AG04449 (cell line): Measurements from ENCODE around the gene PIPOX.
"Not testable (repeated sequence)": the region's sequence is repeated elsewhere in the genome, so short reads cannot be mapped to it uniquely, and the experiment has no call there.

ENCODE experiments used
- CTCF ChIA-PET: fragments of 350-600 bp; formaldehyde crosslinking; extraction: SDS; loops from one replicate; lab custom pipeline; 2021; ENCODE audit warnings: antibody characterized with exemption; lab: Yijun Ruan, JAX
- POLR2A ChIA-PET: fragments of 400-600, 350-600 bp; formaldehyde crosslinking; extraction: SDS; loops from one replicate; lab custom pipeline; 2020; ENCODE audit warnings: antibody characterized with exemption, inconsistent platforms; lab: Yijun Ruan, JAX
- DNase-seq: peaks from one replicate; pipeline ENCODE4 v3.0.0-alpha.2; 2010; ENCODE audit warnings: low read depth, low spot score
- H3K4me3 ChIP-seq: 2 replicates; pipeline ENCODE4 v1.5.1; 2011; ENCODE audit warnings: low read depth, mild to moderate bottlenecking, control low read depth, low read length
- CTCF ChIP-seq: IDR thresholded peaks from one replicate; pipeline ENCODE4 v1.5.1; 2011; ENCODE audit warnings: mild to moderate bottlenecking, moderate library complexity, low read length, control low read depth, inconsistent platforms; ENCODE audit not compliant: insufficient read depth; ENCODE audit errors: missing control alignments

The PIPOX gene

GRCh38 chr17:29080323-29080722 is 37.4 kb downstream of the PIPOX start:
- DNase-seq: no peak
- ChIA-PET CTCF (interaction anchor here (1.0 to 3.1 kb wide), 5 partner anchors 27 to 127 kb away, joined by 3 to 15 read pairs (median 4); no protein-coding TSS in a partner anchor), POLR2A (no interaction called here)
- no peak for TF ChIP-seq CTCF
- no peak overlapping the region for H3K4me3 ChIP-seq

GRCh38 chr17:29080965-29081364 is 38.0 kb downstream of the PIPOX start:
- ChIA-PET CTCF (interaction anchor here (3.1 kb wide), 1 partner anchor 31 kb away, joined by 15 read pairs; no protein-coding TSS in a partner anchor), POLR2A (no interaction called here)
- no peak for DNase-seq
- no peak for TF ChIP-seq CTCF
- H3K4me3 ChIP-seq: no peak overlapping the region

- POLR2A ChIA-PET: no interaction called here
- CTCF ChIA-PET: interaction anchor here (1.0 to 3.3 kb wide), 6 partner anchors 27 to 131 kb away, joined by 3 to 15 read pairs (median 4); no protein-coding TSS in a partner anchor
- TF ChIP-seq CTCF: no peak
- DNase-seq: no peak
- H3K4me3 ChIP-seq: no peak overlapping the region
Measured at GRCh38 chr17:29084541-29085146, 41.7 kb downstream of the PIPOX start.

GRCh38 chr17:29085223-29085622 is 42.3 kb downstream of the PIPOX start:
- CTCF ChIA-PET: interaction anchor here (1.0 to 3.3 kb wide), 6 partner anchors 16 to 132 kb away, joined by 3 to 15 read pairs (median 3); no protein-coding TSS in a partner anchor
- no peak for DNase-seq

GRCh38 chr17:29086628-29087332 is 43.8 kb downstream of the PIPOX start:
- TF ChIP-seq CTCF: no peak
- ChIA-PET POLR2A (no interaction called here), CTCF (interaction anchor here (0.8 to 3.3 kb wide), 7 partner anchors 14 to 133 kb away, joined by 3 to 15 read pairs (median 4); no protein-coding TSS in a partner anchor)

More at GRCh38 chr17:29085223-29085622, 42.3 kb downstream of the PIPOX start:
- POLR2A ChIA-PET: interaction anchor here (0.6 kb wide), 1 partner anchor 47 kb away, joined by 3 read pairs; no protein-coding TSS in a partner anchor
- no peak for TF ChIP-seq CTCF
- H3K4me3 ChIP-seq: no peak overlapping the region

GRCh38 chr17:29088782-29089181 is 45.8 kb downstream of the PIPOX start:
- H3K4me3 ChIP-seq, DNase-seq, POLR2A ChIA-PET: not testable (repeated sequence)
- CTCF ChIA-PET: interaction anchor here (1.0 to 1.1 kb wide), 2 partner anchors 31 to 123 kb away, joined by 3 read pairs; no protein-coding TSS in a partner anchor

More at GRCh38 chr17:29086628-29087332, 43.8 kb downstream of the PIPOX start:
- no peak overlapping the region for H3K4me3 ChIP-seq
- DNase-seq: no peak
